PC-9 (cell line): ENCODE data around the gene BRINP3.

ENCODE experiments used
- CTCF ChIP-seq: fragments of 200-600 bp; sonication (generic); conservative IDR thresholded peaks from 2 replicates; pipeline ENCODE4 v1.6.1; 2017; ENCODE audit warnings: mixed run types, antibody characterized with exemption, mild to moderate bottlenecking, moderate library complexity
- EZH2 ChIP-seq: fragments of 200-600 bp; sonication (generic); IDR thresholded peaks from 2 replicates; pipeline ENCODE4 v1.8.0; 2017; ENCODE audit warnings: antibody characterized with exemption, low read depth

- TF ChIP-seq CTCF = no peak
- TF ChIP-seq EZH2 = no peak
These were observed 372.7 kb downstream of the BRINP3 start for GRCh38 chr1:190104961-190105360.
